Measurements from ENCODE around the gene ZNF35. TPM values are rescaled to one million over a fixed set of nuclear protein-coding genes. Genes with fewer than 3 reads are reported as not detected.
"Not testable (repeated sequence)": the region's sequence is repeated elsewhere in the genome, so short reads cannot be mapped to it uniquely, and the experiment has no call there.

Gene ZNF35
- total and polyA plus RNA-seq, 10 of the 15 experiments (the other 5 are each of a cell fraction or from before 2014, with no cell fraction given) = 9.3 to 21.1 (median 13.4) TPM

DNA sequence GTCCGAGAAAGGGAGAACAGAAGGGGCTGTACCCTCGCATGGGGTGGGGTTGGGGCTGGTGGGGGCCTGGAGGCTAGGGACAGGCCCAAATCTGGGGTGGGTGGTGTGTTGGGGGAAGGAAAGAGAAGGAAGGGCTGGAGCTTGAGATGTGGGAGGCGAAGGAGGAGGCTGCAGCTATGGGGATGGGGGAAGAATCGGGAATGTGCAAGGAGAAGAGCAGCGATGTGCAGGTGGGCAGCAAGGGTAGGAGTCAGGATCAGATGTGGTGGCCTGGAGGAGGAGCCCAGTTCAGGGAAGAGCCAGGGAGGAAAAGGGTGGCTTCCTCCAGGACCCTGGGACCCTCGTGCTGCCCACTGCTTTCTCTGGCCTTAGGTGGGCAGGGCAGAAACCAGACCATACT, 21.2 kb downstream of the ZNF35 start:
- no peak overlapping the region for H3K4me3 ChIP-seq
- ChIA-PET POLR2A (no interaction called here), SMC1A (ENCODE audit: uncharacterized antibody, unreplicated experiment) (no interaction called here), RAD21 (ENCODE audit: unreplicated experiment) (no interaction called here), CTCF (no interaction called here)
- intact Hi-C loops (cut with micrococcal nuclease; ENCODE audit: unreplicated experiment) = no loop called here
- H3K9me3 ChIP-seq (replicated peaks; ENCODE audit: control insufficient read depth, insufficient read depth, low read length) = no peaks in the 10 kb centered on the region; the same call in 2 of the 3 replicates
- no peaks in the 10 kb centered on the region for H3K27me3 ChIP-seq (replicated peaks in 1 of 2; ENCODE audit: control insufficient read depth in 2 of 2, insufficient read depth in 2 of 2, low read length in 1 of 2)
- in situ Hi-C loops (cut with MboI) = no loop called here
- no peaks in the 10 kb centered on the region for H3K79me2 ChIP-seq (ENCODE audit: control insufficient read depth, insufficient read depth, low read length)
- 77% methylated on average over 6 of the region's 6 CpGs for WGBS (ENCODE audit: insufficient coverage, insufficient replicate concordance, low lambda C conversion rate, missing lambda C conversion rate)
- no peak overlapping the region for H3K27ac ChIP-seq (ENCODE audit: control insufficient read depth, insufficient read depth)
- no peaks in the 10 kb centered on the region for H4K20me1 ChIP-seq (ENCODE audit: control insufficient read depth, insufficient read depth)
- no peak overlapping the region for H3K9ac ChIP-seq (ENCODE audit: control insufficient read depth, insufficient read depth, low read length)
- ATAC-seq (no peak), DNase-seq (ENCODE audit: low read depth, low spot score) (no peak), FAIRE-seq (no peak)
- TF ChIP-seq NR2C1 (IDR thresholded peaks at IDR 0.05) (no peak), TBL1XR1 (IDR thresholded peaks at IDR 0.05; ENCODE audit: low read depth, low read length) (no peak), STAT3 (IDR thresholded peaks at IDR 0.05; ENCODE audit: low read depth, low read length) (no peak)
- TF ChIP-seq, protein P1, sequence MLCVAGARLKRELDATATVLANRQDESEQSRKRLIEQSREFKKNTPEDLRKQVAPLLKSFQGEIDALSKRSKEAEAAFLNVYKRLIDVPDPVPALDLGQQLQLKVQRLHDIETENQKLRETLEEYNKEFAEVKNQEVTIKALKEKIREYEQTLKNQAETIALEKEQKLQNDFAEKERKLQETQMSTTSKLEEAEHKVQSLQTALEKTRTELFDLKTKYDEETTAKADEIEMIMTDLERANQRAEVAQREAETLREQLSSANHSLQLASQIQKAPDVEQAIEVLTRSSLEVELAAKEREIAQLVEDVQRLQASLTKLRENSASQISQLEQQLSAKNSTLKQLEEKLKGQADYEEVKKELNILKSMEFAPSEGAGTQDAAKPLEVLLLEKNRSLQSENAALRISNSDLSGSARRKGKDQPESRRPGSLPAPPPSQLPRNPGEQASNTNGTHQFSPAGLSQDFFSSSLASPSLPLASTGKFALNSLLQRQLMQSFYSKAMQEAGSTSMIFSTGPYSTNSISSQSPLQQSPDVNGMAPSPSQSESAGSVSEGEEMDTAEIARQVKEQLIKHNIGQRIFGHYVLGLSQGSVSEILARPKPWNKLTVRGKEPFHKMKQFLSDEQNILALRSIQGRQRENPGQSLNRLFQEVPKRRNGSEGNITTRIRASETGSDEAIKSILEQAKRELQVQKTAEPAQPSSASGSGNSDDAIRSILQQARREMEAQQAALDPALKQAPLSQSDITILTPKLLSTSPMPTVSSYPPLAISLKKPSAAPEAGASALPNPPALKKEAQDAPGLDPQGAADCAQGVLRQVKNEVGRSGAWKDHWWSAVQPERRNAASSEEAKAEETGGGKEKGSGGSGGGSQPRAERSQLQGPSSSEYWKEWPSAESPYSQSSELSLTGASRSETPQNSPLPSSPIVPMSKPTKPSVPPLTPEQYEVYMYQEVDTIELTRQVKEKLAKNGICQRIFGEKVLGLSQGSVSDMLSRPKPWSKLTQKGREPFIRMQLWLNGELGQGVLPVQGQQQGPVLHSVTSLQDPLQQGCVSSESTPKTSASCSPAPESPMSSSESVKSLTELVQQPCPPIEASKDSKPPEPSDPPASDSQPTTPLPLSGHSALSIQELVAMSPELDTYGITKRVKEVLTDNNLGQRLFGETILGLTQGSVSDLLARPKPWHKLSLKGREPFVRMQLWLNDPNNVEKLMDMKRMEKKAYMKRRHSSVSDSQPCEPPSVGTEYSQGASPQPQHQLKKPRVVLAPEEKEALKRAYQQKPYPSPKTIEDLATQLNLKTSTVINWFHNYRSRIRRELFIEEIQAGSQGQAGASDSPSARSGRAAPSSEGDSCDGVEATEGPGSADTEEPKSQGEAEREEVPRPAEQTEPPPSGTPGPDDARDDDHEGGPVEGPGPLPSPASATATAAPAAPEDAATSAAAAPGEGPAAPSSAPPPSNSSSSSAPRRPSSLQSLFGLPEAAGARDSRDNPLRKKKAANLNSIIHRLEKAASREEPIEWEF (IDR thresholded peaks at IDR 0.05; ENCODE audit: insufficient replicate concordance, low read depth, low read length) = no peak
- no peak overlapping the region for H3K4me2 ChIP-seq (ENCODE audit: control insufficient read depth, insufficient read depth)
- no peak overlapping the region for H2AFZ ChIP-seq (ENCODE audit: control insufficient read depth, low read depth, low read length)
- BruUV-seq (replicated peaks) = no TSS peak
- H3K4me1 ChIP-seq (ENCODE audit: control insufficient read depth, insufficient read depth, low read length) = no peaks in the 10 kb centered on the region
- no peaks in the 10 kb centered on the region for H3K36me3 ChIP-seq (ENCODE audit: control insufficient read depth in 2 of 2, insufficient read depth in 2 of 2, low read length in 1 of 2)

GRCh38 chr3:44673466-44673865, 24.9 kb downstream of the ZNF35 start:
- POLR2A ChIA-PET; DNase-seq (ENCODE audit: low read depth, low spot score); SMC1A ChIA-PET (ENCODE audit: uncharacterized antibody, unreplicated experiment); CTCF ChIA-PET; H3K4me3 ChIP-seq; H3K4me2 ChIP-seq (ENCODE audit: control insufficient read depth, insufficient read depth); H3K27me3 ChIP-seq (replicated peaks in 1 of 2; ENCODE audit: control insufficient read depth in 2 of 2, insufficient read depth in 2 of 2, low read length in 1 of 2); ATAC-seq; H3K9ac ChIP-seq (ENCODE audit: control insufficient read depth, insufficient read depth, low read length); H3K36me3 ChIP-seq (ENCODE audit: control insufficient read depth in 2 of 2, insufficient read depth in 2 of 2, low read length in 1 of 2); H4K20me1 ChIP-seq (ENCODE audit: control insufficient read depth, insufficient read depth); H3K4me1 ChIP-seq (ENCODE audit: control insufficient read depth, insufficient read depth, low read length); RAD21 ChIA-PET (ENCODE audit: unreplicated experiment); intact Hi-C loops (cut with micrococcal nuclease; ENCODE audit: unreplicated experiment); BruUV-seq (replicated peaks); H3K27ac ChIP-seq (ENCODE audit: control insufficient read depth, insufficient read depth); H3K9me3 ChIP-seq (replicated peaks; ENCODE audit: control insufficient read depth, insufficient read depth, low read length); FAIRE-seq; H2AFZ ChIP-seq (ENCODE audit: control insufficient read depth, low read depth, low read length); H3K79me2 ChIP-seq (ENCODE audit: control insufficient read depth, insufficient read depth, low read length); in situ Hi-C loops (cut with MboI): not testable (repeated sequence)
- 81% methylated on average over 5 of the region's 8 CpGs for WGBS (ENCODE audit: insufficient coverage, insufficient replicate concordance, low lambda C conversion rate, missing lambda C conversion rate)
